ENCODE measurements around the gene MMAB. TPM values are rescaled to one million over a fixed set of nuclear protein-coding genes. Genes with fewer than 3 reads are reported as not detected.
A peak's percentile ranks its signal among the peaks of the same experiment; 100 is the strongest.

The MMAB gene
- total RNA-seq, 4 donors from 2014 or later = 15.1 to 31.0 (median 21.7) TPM

- DNase-seq (ENCODE audit: low spot score in 2 of 2) = no peak
- WGBS, 2 donors = 72 to 73% methylated on average over 10 of the region's 10 CpGs
- intact Hi-C loops (cut with DNase I; ENCODE audit: low total_unique reads) = no loop called here
- H3K4me3 ChIP-seq (ENCODE audit: low read depth, poor library complexity, severe bottlenecking) = no peak overlapping the region
- TF ChIP-seq CTCF (IDR thresholded peaks at IDR 0.05) (no peak), POLR2A (IDR thresholded peaks at IDR 0.05) (no peak)
Observed at GRCh38 chr12:109523071-109523470, 50.2 kb downstream of the MMAB start.

GRCh38 chr12:109521831-109522230, 51.5 kb downstream of the MMAB start:
- no peak for DNase-seq (ENCODE audit: low spot score in 2 of 2)
- H3K4me3 ChIP-seq (ENCODE audit: low read depth, poor library complexity, severe bottlenecking) = no peak overlapping the region
- intact Hi-C loops (cut with DNase I; ENCODE audit: low total_unique reads) = no loop called here
- TF ChIP-seq POLR2A (IDR thresholded peaks at IDR 0.05) (no peak), CTCF (IDR thresholded peaks at IDR 0.05) (no peak)
- 86 to 94% methylated on average over 9 to 10 of the region's 10 CpGs for WGBS, 2 donors

- WGBS, 2 donors = 82 to 89% methylated on average over 6 of the region's 6 CpGs
- TF ChIP-seq POLR2A (IDR thresholded peaks at IDR 0.05) (no peak), CTCF (IDR thresholded peaks at IDR 0.05) (no peak)
- intact Hi-C loops (cut with DNase I; ENCODE audit: low total_unique reads) = no loop called here
- DNase-seq (ENCODE audit: low spot score in 2 of 2) = no peak
- no peak overlapping the region for H3K4me3 ChIP-seq (ENCODE audit: low read depth, poor library complexity, severe bottlenecking)
Observed at GRCh38 chr12:109519787-109520186, 53.5 kb downstream of the MMAB start.

GRCh38 chr12:109518820-109519665, 54.3 kb downstream of the MMAB start:
- DNase-seq (ENCODE audit: low spot score in 2 of 2) = peak in 1 of 2 donors; percentile 39
- H3K4me3 ChIP-seq (ENCODE audit: low read depth, poor library complexity, severe bottlenecking) = no peak overlapping the region
- TF ChIP-seq CTCF (IDR thresholded peaks at IDR 0.05) = no peak
- no peak for TF ChIP-seq POLR2A (IDR thresholded peaks at IDR 0.05)
- intact Hi-C loops (cut with DNase I; ENCODE audit: low total_unique reads) = no loop called here
- 62 to 63% methylated on average over 11 of the region's 11 CpGs for WGBS, 2 donors

GRCh38 chr12:109517619-109518018, 55.7 kb downstream of the MMAB start:
- H3K4me3 ChIP-seq (ENCODE audit: low read depth, poor library complexity, severe bottlenecking) = no peak overlapping the region
- TF ChIP-seq CTCF (IDR thresholded peaks at IDR 0.05) (no peak), POLR2A (IDR thresholded peaks at IDR 0.05) (no peak)
- intact Hi-C loops (cut with DNase I; ENCODE audit: low total_unique reads) = no loop called here
- DNase-seq (ENCODE audit: low spot score in 2 of 2) = no peak
- 68 to 82% methylated on average over 6 of the region's 6 CpGs for WGBS, 2 donors
